Cerebellar nuclear complex (tissue), 1 donor: ENCODE measurements around the gene CPM.
"Not testable (repeated sequence)": the region's sequence is repeated elsewhere in the genome, so short reads cannot be mapped to it uniquely, and the experiment has no call there.

Experiments used
- DNase-seq, 2 experiments: peaks; one replicate each; lab custom pipeline; 2025; lab: John Stamatoyannopoulos, UW

The CPM gene

GRCh38 chr12:68825569-68826217 is 107.3 kb downstream of the CPM start:
- no peak for DNase-seq

GRCh38 chr12:68824597-68825250 is 108.2 kb downstream of the CPM start:
- no peak for DNase-seq

GRCh38 chr12:68824131-68824530 is 108.8 kb downstream of the CPM start:
- no peak for DNase-seq

GRCh38 chr12:68823696-68824095 is 109.3 kb downstream of the CPM start:
- DNase-seq = no peak

GRCh38 chr12:68821357-68822188 is 111.4 kb downstream of the CPM start:
- no peak for DNase-seq

- not testable (repeated sequence) for DNase-seq
Observed at GRCh38 chr12:68819481-68819880, 113.5 kb downstream of the CPM start.

- no peak for DNase-seq
Observed at GRCh38 chr12:68815928-68816800, 116.8 kb downstream of the CPM start.

GRCh38 chr12:68815232-68815927 is 117.6 kb downstream of the CPM start:
- DNase-seq = no peak

GRCh38 chr12:68814490-68815231 is 118.3 kb downstream of the CPM start:
- DNase-seq = no peak

- no peak for DNase-seq
Observed at GRCh38 chr12:68813242-68813593, 119.8 kb downstream of the CPM start.

- DNase-seq = no peak
Observed at GRCh38 chr12:68812553-68813241, 120.3 kb downstream of the CPM start.

- not testable (repeated sequence) for DNase-seq
Observed at GRCh38 chr12:68811573-68811972, 121.4 kb downstream of the CPM start.

- not testable (repeated sequence) for DNase-seq
Observed at GRCh38 chr12:68810027-68810389, 123.0 kb downstream of the CPM start.

GRCh38 chr12:68809190-68810026 is 123.6 kb downstream of the CPM start:
- DNase-seq = no peak

GRCh38 chr12:68808388-68809189 is 124.4 kb downstream of the CPM start:
- DNase-seq = no peak

GRCh38 chr12:68807576-68808387 is 125.2 kb downstream of the CPM start, which contains the start of gene MDM2:
TSS of gene MDM2 (plus strand) at chr12:68808177. CDS start at chr12:68808478, 301 bp downstream.
- DNase-seq = peak in 1 of 2 experiments; percentile 54

GRCh38 chr12:68807274-68807575 is 125.7 kb downstream of the CPM start:
- not testable (repeated sequence) for DNase-seq
